ENCODE data around the gene OPN4.

Gene OPN4

GRCh38 chr10:86710987-86711512 is 56.7 kb downstream of the OPN4 start:
- ATAC-seq (ENCODE audit: insufficient read depth, low read depth) (peak; percentile 93), DNase-seq (peak; percentile 86)
- H4K20me1 ChIP-seq (ENCODE audit: insufficient read depth, low read length): no peaks in the 10 kb centered on the region
- H3K9me3 ChIP-seq (ENCODE audit: insufficient read depth, low read length, severe bottlenecking): no peaks in the 10 kb centered on the region
- H2AFZ ChIP-seq (ENCODE audit: low read depth, low read length): peak overlapping the region; percentile 100
- peak overlapping the region; percentile 45 to 73; a peak in 3 of 4 replicates for H3K4me3 ChIP-seq (ENCODE audit: low read depth in 1 of 2, low read length in 2 of 2)
- no peaks in the 10 kb centered on the region for H3K79me2 ChIP-seq (ENCODE audit: insufficient read depth, low read length)
- peaks cover 24% of the 10 kb centered on the region for H3K4me1 ChIP-seq (ENCODE audit: insufficient read depth, low read length)
- no peaks in the 10 kb centered on the region for H3K36me3 ChIP-seq (ENCODE audit: insufficient read depth, low read length)
- TF ChIP-seq CTCF (IDR thresholded peaks at IDR 0.05; ENCODE audit: borderline replicate concordance, extremely low read depth, low read length, poor library complexity, severe bottlenecking) (peak; percentile 79), EZH2 (IDR thresholded peaks at IDR 0.05; ENCODE audit: borderline replicate concordance, low read depth, low read length, severe bottlenecking) (no peak)
- H3K27me3 ChIP-seq (ENCODE audit: insufficient read depth, low read length, poor library complexity): no peaks in the 10 kb centered on the region
- peak overlapping the region; percentile 86 for H3K4me2 ChIP-seq (ENCODE audit: insufficient read depth, low read length)
- peak overlapping the region; percentile 93 for H3K27ac ChIP-seq (ENCODE audit: low read length)
- peak overlapping the region; percentile 94 for H3K9ac ChIP-seq (ENCODE audit: low read depth, low read length)

GRCh38 chr10:86711513-86712316 is 57.4 kb downstream of the OPN4 start:
- Histone ChIP-seq H3K4me2 (ENCODE audit: insufficient read depth, low read length) (peak overlapping the region; percentile 86), H3K9ac (ENCODE audit: low read depth, low read length) (peak overlapping the region; percentile 94), H3K9me3 (ENCODE audit: insufficient read depth, low read length, severe bottlenecking) (no peaks in the 10 kb centered on the region), H3K79me2 (ENCODE audit: insufficient read depth, low read length) (no peaks in the 10 kb centered on the region), H3K4me3 (ENCODE audit: low read depth in 1 of 2, low read length in 2 of 2) (peak overlapping the region; percentile 45 to 73; a peak in 3 of 4 replicates), H3K4me1 (ENCODE audit: insufficient read depth, low read length) (peaks cover 24% of the 10 kb centered on the region), H2AFZ (ENCODE audit: low read depth, low read length) (peak overlapping the region; percentile 91), H3K36me3 (ENCODE audit: insufficient read depth, low read length) (no peaks in the 10 kb centered on the region), H3K27ac (ENCODE audit: low read length) (peak overlapping the region; percentile 93), H3K27me3 (ENCODE audit: insufficient read depth, low read length, poor library complexity) (no peaks in the 10 kb centered on the region), H4K20me1 (ENCODE audit: insufficient read depth, low read length) (no peaks in the 10 kb centered on the region)
- TF ChIP-seq EZH2 (IDR thresholded peaks at IDR 0.05; ENCODE audit: borderline replicate concordance, low read depth, low read length, severe bottlenecking) (no peak), CTCF (IDR thresholded peaks at IDR 0.05; ENCODE audit: borderline replicate concordance, extremely low read depth, low read length, poor library complexity, severe bottlenecking) (no peak)
- DNase-seq (no peak), ATAC-seq (ENCODE audit: insufficient read depth, low read depth) (peak; percentile 68)

- no peak for TF ChIP-seq EZH2 (IDR thresholded peaks at IDR 0.05; ENCODE audit: borderline replicate concordance, low read depth, low read length, severe bottlenecking)
- TF ChIP-seq CTCF (IDR thresholded peaks at IDR 0.05; ENCODE audit: borderline replicate concordance, extremely low read depth, low read length, poor library complexity, severe bottlenecking): no peak
- no peaks in the 10 kb centered on the region for H3K27me3 ChIP-seq (ENCODE audit: insufficient read depth, low read length, poor library complexity)
- H3K27ac ChIP-seq (ENCODE audit: low read length): peak overlapping the region; percentile 93
- ATAC-seq (ENCODE audit: insufficient read depth, low read depth) (no peak), DNase-seq (no peak)
- H3K9ac ChIP-seq (ENCODE audit: low read depth, low read length): peak overlapping the region; percentile 94
- H4K20me1 ChIP-seq (ENCODE audit: insufficient read depth, low read length): no peaks in the 10 kb centered on the region
- H3K4me3 ChIP-seq (ENCODE audit: low read depth in 1 of 2, low read length in 2 of 2): peak overlapping the region; percentile 45 to 73; a peak in 3 of 4 replicates
- H3K79me2 ChIP-seq (ENCODE audit: insufficient read depth, low read length): no peaks in the 10 kb centered on the region
- peak overlapping the region; percentile 91 for H2AFZ ChIP-seq (ENCODE audit: low read depth, low read length)
- no peaks in the 10 kb centered on the region for H3K36me3 ChIP-seq (ENCODE audit: insufficient read depth, low read length)
- H3K4me2 ChIP-seq (ENCODE audit: insufficient read depth, low read length): peak overlapping the region; percentile 86
- H3K4me1 ChIP-seq (ENCODE audit: insufficient read depth, low read length): peaks cover 24% of the 10 kb centered on the region
- no peaks in the 10 kb centered on the region for H3K9me3 ChIP-seq (ENCODE audit: insufficient read depth, low read length, severe bottlenecking)
Observed at GRCh38 chr10:86712317-86712707, 58.0 kb downstream of the OPN4 start.
